GM18951 (cell line): ENCODE measurements around the gene CTAG2.
"Not testable (repeated sequence)": the region's sequence is repeated elsewhere in the genome, so short reads cannot be mapped to it uniquely, and the experiment has no call there.

Experiments used
- POLR2A ChIP-seq: IDR thresholded peaks from 4 replicates; pipeline ENCODE4 v1.6.1; 2011; ENCODE audit warnings: mild to moderate bottlenecking; ENCODE audit not compliant: insufficient read length, insufficient read depth; ENCODE audit errors: extremely low read depth
- in situ Hi-C: fragments of 300-500 bp; cut with MboI; formaldehyde crosslinking; loops from one replicate; pipeline ENCODE4 v1.12.0; 2022; ENCODE audit warnings: low sequenced_read_pairs, mixed read lengths, inconsistent platforms; ENCODE audit not compliant: unreplicated experiment

Gene CTAG2

GRCh38 chrX:154654925-154655324 is 1.5 kb upstream of the CTAG2 start:
- in situ Hi-C loops = no loop called here
- TF ChIP-seq POLR2A = no peak

GRCh38 chrX:154654372-154654771 is 993 bp upstream of the CTAG2 start:
- in situ Hi-C loops = no loop called here
- no peak for TF ChIP-seq POLR2A

DNA sequence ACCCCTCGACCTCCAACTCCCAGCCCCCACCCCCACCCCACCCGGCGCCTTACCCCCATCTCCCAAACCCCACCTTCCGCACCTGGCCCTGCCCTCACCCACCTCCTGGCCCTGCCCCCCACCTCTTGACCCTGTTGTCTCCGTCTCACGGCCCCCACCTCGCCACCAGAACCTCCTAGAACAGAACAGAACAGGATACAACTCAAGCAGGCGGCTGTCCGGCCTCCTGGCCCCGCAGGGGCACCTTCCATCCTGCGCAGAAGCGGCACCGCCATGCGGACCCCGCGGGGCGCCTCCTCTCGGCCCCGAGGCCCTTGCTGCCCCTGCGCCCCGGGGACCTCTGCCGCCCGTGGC is 354 bp downstream of the CTAG2 start:
- no peak for TF ChIP-seq POLR2A
- in situ Hi-C loops = no loop called here

DNA sequence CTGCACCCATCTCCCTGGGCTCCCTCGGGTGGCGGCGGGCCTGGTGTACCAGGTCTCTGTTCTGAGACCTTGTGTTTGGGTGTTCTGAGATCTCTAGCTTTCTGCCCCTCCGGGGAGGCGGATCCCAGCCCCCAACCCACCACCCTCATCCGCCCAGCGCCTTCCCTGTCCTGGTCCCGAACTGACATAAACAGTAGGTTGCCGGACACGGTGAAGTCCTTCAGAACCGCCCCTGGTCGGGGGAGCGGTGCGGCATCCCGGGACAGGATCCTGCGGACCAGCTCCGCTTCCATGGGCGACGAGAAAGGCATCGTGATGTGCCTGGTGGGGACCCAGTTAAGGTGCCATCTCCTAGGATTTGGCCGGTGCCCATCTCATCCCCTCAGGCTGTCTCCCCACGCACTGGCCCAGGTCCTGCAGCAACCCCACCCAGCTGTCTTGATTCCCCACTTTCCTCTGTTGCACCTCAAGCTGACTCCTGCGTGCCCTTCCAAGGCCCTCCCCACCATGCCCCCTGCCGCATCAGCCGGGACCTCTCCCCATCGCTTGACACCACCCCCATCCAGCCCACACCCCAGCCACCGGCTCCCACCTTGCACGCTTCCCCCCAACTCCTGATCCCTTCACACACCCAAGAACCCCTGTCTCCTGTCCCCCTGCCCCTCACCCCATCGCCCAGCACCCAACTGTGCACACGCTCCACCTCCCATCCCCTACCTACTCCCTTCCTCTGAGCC is 900 bp downstream of the CTAG2 start:
- no peak for TF ChIP-seq POLR2A
- in situ Hi-C loops = no loop called here

- in situ Hi-C loops = no loop called here
- no peak for TF ChIP-seq POLR2A
Measured at GRCh38 chrX:154650221-154650510, 3.2 kb downstream of the CTAG2 start.

DNA sequence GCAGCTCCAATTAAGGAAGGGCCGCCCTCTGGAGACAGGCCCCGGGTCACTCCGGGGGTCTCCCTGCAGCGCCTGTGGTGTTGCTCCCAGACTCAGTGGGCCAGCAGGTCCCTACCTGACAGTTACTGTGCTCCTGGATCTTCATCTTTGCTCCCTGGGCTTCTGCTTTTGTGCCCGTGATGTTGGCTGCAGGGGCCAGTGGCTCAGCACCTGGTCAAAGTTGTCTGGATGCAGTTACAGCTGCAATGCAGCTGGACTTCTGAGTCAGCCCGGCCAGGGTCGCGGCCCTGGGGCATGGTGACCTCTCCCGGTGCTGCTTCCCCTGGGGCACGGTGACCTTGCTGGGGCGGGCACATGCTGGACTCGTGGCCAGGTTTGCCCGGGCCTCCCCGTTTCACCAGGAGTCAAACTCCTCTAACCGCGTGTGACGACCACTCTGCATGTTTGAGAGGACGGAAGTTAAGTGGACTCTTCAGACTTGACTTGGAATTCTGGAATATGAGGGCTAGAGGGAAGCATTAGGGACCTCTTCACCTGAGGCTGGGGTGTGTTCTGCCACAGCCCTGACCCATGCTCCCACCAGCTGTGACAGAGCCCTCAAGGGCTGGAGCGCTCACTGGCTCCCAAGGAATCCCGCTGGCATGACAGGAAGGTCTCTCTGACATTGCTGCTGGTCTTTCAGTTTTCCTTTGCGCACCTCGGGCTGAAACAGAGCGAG is 3.7 kb downstream of the CTAG2 start:
- TF ChIP-seq POLR2A = no peak
- in situ Hi-C loops = no loop called here

GRCh38 chrX:154648931-154649330 is 4.4 kb downstream of the CTAG2 start:
- no peak for TF ChIP-seq POLR2A
- in situ Hi-C loops = no loop called here

GRCh38 chrX:154645745-154646378 is 7.5 kb downstream of the CTAG2 start:
- in situ Hi-C loops = not testable (repeated sequence)

DNA sequence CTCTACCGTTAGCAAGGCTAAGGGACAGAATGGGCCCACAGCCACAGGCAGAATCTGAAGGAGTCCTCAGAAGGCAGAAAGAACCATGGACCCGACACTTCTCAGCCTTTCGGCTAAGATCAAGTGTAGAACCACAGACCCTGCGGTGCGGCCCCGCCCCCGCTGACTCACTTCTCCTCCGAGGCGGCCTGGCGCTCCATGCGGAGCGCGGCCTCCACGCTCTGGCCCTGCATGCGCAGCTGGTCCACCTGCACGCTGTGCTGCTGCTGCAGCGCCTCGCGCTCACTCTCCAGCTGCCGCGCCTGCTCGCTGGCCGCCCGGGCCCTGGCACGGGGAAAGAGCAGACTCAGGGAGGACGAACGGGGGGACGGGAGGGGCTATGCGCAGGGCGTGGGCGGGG is 9.7 kb downstream of the CTAG2 start:
- in situ Hi-C loops = not testable (repeated sequence)

DNA sequence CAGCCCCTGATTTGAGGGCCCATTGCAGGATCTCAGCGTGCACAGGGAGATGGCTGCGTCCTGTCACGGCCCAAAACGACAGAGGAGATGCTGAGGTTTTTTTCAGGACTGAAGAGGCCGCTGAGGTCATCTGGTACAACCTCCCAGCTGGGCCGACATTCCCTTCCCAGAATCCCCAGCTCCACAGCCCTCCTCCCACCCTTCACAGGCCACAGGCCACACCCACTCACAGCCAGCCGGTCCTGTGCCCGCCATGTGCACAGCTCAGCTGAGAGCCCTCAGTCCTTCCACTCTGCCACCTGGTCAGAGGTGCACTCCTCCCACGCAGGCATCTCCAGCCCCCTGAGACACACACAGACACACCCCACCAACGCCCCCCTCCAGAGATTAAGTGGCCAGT is 11.6 kb downstream of the CTAG2 start:
- in situ Hi-C loops = not testable (repeated sequence)

GRCh38 chrX:154633661-154634060 is 19.7 kb downstream of the CTAG2 start:
- in situ Hi-C loops = not testable (repeated sequence)

DNA sequence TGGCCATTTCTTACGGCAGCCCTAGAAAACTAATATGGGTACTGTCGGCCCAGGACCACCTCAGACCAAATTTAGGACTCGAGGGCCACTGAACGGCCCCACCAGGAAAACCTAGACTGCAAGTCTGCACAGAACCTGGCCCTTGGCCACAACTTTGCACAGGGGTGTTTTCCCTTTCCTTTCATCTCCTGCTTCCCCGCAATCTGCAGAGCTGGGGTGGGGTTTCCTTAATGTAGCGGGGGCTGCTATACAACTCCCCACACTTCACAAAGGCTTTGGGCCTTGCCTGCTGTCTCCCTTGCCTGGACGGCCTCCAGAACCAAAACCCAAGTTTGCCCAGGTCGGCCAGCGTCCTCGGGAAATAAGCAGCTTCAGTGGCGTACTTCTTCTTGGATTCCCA is 22.4 kb downstream of the CTAG2 start:
- in situ Hi-C loops = not testable (repeated sequence)

GRCh38 chrX:154628960-154629359 is 24.4 kb downstream of the CTAG2 start:
- in situ Hi-C loops = not testable (repeated sequence)

DNA sequence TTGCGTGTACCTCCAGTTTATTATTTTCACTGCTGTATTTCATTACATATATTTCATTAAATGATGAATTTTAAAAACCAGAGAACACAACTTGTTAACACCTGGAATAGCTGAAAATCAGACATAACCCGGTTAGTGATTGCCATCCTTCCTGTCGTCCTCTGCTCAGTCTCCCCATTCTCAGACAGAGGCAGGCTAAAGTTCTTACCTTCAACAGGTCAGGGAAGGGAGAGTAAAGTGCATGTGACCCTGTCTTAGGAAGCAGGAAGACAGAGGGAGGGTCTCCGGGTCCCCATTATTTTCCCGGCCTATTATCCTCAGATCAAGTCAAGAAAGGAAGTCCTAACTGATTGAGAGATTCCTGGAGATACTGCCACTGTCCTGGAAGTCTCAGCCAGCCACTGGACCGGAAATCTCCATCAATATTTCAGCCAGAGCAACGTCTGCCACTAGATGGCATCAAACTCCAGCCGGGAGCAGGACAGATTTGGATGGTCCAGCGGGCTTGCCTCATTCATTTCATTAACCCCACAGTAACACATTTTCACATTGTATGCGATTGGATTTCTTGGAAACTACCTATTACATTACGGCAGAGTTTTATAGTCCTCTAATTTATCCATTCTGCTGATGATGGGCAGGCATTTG is 32.5 kb downstream of the CTAG2 start:
- in situ Hi-C loops = not testable (repeated sequence)

DNA sequence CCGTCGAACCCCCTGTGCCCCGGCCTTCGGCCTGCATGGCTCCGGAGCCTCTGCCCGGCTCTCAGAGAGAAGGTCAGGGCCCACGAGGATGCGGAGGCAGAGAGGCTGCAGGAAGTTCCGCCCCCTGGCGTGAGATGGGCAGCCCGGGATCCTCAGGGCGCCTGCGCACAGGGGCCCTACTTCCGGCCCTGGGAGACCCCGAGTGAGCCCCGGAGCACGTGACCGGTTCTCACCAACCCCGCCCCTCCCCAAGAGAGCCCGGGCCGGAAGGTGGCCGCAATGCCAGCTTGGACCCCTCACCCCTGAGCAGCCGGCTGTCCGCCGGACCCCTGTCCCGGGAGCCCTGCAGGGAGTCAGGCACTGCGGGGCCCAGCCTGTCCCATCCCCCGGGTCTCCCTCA is 34.2 kb downstream of the CTAG2 start, which contains the start of gene CTAG1B:
Gene CTAG1B, minus strand, starts transcription at position 101 of the 400 bp plus-strand sequence. Its CDS starts 64 bp downstream, at position 37.
- in situ Hi-C loops = not testable (repeated sequence)

- in situ Hi-C loops = not testable (repeated sequence)
Measured at GRCh38 chrX:154613586-154613985, 39.8 kb downstream of the CTAG2 start.

GRCh38 chrX:154611146-154611545 is 42.2 kb downstream of the CTAG2 start:
- in situ Hi-C loops = not testable (repeated sequence)

- in situ Hi-C loops = not testable (repeated sequence)
Measured at GRCh38 chrX:154608823-154609222, 44.6 kb downstream of the CTAG2 start.

- in situ Hi-C loops = not testable (repeated sequence)
Measured at GRCh38 chrX:154607976-154608375, 45.4 kb downstream of the CTAG2 start.
